ENCODE results near the gene PPIG.
"Not testable (repeated sequence)": the region's sequence is repeated elsewhere in the genome, so short reads cannot be mapped to it uniquely, and the experiment has no call there.

Gene PPIG

GRCh38 chr2:169596546-169596945 is 12.4 kb downstream of the PPIG start:
- not testable (repeated sequence) for DNase-seq

- DNase-seq = no peak
Observed at GRCh38 chr2:169598982-169599381, 14.8 kb downstream of the PPIG start.

GRCh38 chr2:169599568-169599967 is 15.4 kb downstream of the PPIG start:
- no peak for DNase-seq

- DNase-seq = no peak
Observed at GRCh38 chr2:169609264-169609663, 25.1 kb downstream of the PPIG start.

GRCh38 chr2:169613876-169614275 is 29.7 kb downstream of the PPIG start:
- DNase-seq = no peak

- not testable (repeated sequence) for DNase-seq
Observed at GRCh38 chr2:169615982-169616381, 31.8 kb downstream of the PPIG start.

GRCh38 chr2:169619946-169620345 is 35.8 kb downstream of the PPIG start:
- DNase-seq = no peak

- DNase-seq = no peak
Observed at GRCh38 chr2:169620509-169620908, 36.4 kb downstream of the PPIG start.

- DNase-seq = no peak
Observed at GRCh38 chr2:169623235-169623634, 39.1 kb downstream of the PPIG start.

GRCh38 chr2:169625781-169626180 is 41.6 kb downstream of the PPIG start:
- no peak for DNase-seq

GRCh38 chr2:169636440-169637097 is 52.4 kb downstream of the PPIG start:
- no peak for DNase-seq

GRCh38 chr2:169637620-169638019 is 53.5 kb downstream of the PPIG start:
- DNase-seq = no peak

- no peak for DNase-seq
Observed at GRCh38 chr2:169640104-169640503, 56.0 kb downstream of the PPIG start.

- DNase-seq = no peak
Observed at GRCh38 chr2:169641464-169641863, 57.3 kb downstream of the PPIG start.

- DNase-seq = no peak
Observed at GRCh38 chr2:169644173-169644572, 60.0 kb downstream of the PPIG start.

- no peak for DNase-seq
Observed at GRCh38 chr2:169647496-169647895, 63.3 kb downstream of the PPIG start.

- no peak for DNase-seq
Observed at GRCh38 chr2:169649278-169649677, 65.1 kb downstream of the PPIG start.

- no peak for DNase-seq
Observed at GRCh38 chr2:169653636-169654035, 69.5 kb downstream of the PPIG start.

- no peak for DNase-seq
Observed at GRCh38 chr2:169656164-169656563, 72.0 kb downstream of the PPIG start.

- DNase-seq = no peak
Observed at GRCh38 chr2:169658877-169659276, 74.7 kb downstream of the PPIG start.

- no peak for DNase-seq
Observed at GRCh38 chr2:169659320-169659719, 75.2 kb downstream of the PPIG start.

GRCh38 chr2:169661265-169661664 is 77.1 kb downstream of the PPIG start:
- no peak for DNase-seq

- DNase-seq = no peak
Observed at GRCh38 chr2:169662744-169663143, 78.6 kb downstream of the PPIG start.

GRCh38 chr2:169663247-169663646 is 79.1 kb downstream of the PPIG start:
- no peak for DNase-seq

GRCh38 chr2:169664600-169664977 is 80.4 kb downstream of the PPIG start:
- no peak for DNase-seq
